ENCODE data around the gene CLRN1. TPM values are rescaled to one million over a fixed set of nuclear protein-coding genes. Genes with fewer than 3 reads are reported as not detected.
"Not testable (repeated sequence)": the region's sequence is repeated elsewhere in the genome, so short reads cannot be mapped to it uniquely, and the experiment has no call there.

The CLRN1 gene
- total RNA-seq, 6 donors from 2014 or later = not detected

- Histone ChIP-seq H3K4me3 (no peak overlapping the region), H3K27ac (no peak overlapping the region), H3K27me3 (no peaks in the 10 kb centered on the region), H3K9me3 (no peaks in the 10 kb centered on the region), H3K36me3 (no peaks in the 10 kb centered on the region), H3K4me1 (no peaks in the 10 kb centered on the region)
- ATAC-seq (ENCODE audit: low FRiP score in 2 of 2) (no peak), DNase-seq (no peak)
- no peak for TF ChIP-seq POLR2A (IDR thresholded peaks at IDR 0.05)
- no peak for TF ChIP-seq POLR2AphosphoS5 (IDR thresholded peaks at IDR 0.05)
- no peak for TF ChIP-seq EP300 (IDR thresholded peaks at IDR 0.05)
- TF ChIP-seq CTCF (IDR thresholded peaks at IDR 0.05) = no peak
Observed at GRCh38 chr3:150995510-150995909, 23.0 kb upstream of the CLRN1 start.

- DNase-seq (no peak), ATAC-seq (ENCODE audit: low FRiP score in 2 of 2) (no peak)
- Histone ChIP-seq H3K27me3 (no peaks in the 10 kb centered on the region), H3K36me3 (no peaks in the 10 kb centered on the region), H3K9me3 (no peaks in the 10 kb centered on the region), H3K4me1 (no peaks in the 10 kb centered on the region), H3K27ac (no peak overlapping the region), H3K4me3 (no peak overlapping the region)
- 62 to 73% methylated on average over 2 of the region's 2 CpGs for WGBS, 2 donors
- TF ChIP-seq POLR2A (IDR thresholded peaks at IDR 0.05) (no peak), EP300 (IDR thresholded peaks at IDR 0.05) (no peak), POLR2AphosphoS5 (IDR thresholded peaks at IDR 0.05) (no peak), CTCF (IDR thresholded peaks at IDR 0.05) (no peak)
Observed at GRCh38 chr3:150989208-150989607, 16.7 kb upstream of the CLRN1 start.

DNA sequence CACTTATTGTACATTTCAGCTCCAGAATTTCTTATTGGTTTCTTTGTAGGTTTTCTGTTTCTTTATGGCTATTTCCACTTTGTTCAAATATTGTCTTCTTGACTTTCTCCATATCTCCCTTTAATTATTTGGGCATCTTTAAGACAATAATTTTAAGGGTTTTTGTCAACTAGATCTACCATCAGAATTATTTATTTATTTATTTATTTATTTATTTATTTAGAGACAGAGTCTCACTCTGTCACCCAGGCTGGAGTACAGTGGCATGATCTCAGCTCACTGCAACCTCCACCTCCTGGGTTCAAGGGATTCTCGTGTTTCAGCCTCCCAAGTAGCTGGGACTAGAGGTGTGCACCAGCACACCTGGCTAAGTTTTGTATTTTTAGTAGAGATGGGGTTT lies 15.9 kb upstream of the CLRN1 start:
- not testable (repeated sequence) for DNase-seq; H3K4me3 ChIP-seq; H3K36me3 ChIP-seq; H3K9me3 ChIP-seq; H3K27me3 ChIP-seq; H3K27ac ChIP-seq; ATAC-seq (ENCODE audit: low FRiP score in 2 of 2); H3K4me1 ChIP-seq
- WGBS, 2 donors = 82 to 100% methylated on average over 1 of the region's 1 CpG

DNA sequence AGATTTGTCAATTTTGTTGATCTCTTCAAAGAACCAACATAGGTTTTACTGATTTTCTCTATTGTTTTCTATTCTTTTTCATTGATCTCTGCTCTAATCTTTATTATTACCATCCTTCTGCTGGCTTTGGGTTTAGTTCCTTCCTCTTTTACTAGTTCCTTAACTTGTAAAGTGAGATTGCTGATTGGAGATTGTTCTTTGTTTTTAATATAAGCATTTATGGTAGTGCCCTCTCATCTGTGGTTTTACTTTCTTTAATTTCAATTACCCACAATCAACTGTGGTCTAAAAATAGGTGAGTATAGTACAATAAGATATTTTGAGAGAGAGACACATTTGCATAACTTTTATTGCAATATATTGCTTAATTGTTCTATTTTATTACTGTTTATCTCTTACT lies 13.2 kb upstream of the CLRN1 start:
- TF ChIP-seq CTCF (IDR thresholded peaks at IDR 0.05) (no peak), POLR2A (IDR thresholded peaks at IDR 0.05) (no peak), EP300 (IDR thresholded peaks at IDR 0.05) (no peak), POLR2AphosphoS5 (IDR thresholded peaks at IDR 0.05) (no peak)
- no peak overlapping the region for H3K4me3 ChIP-seq
- no peak overlapping the region for H3K27ac ChIP-seq
- no peaks in the 10 kb centered on the region for H3K9me3 ChIP-seq
- H3K4me1 ChIP-seq = no peaks in the 10 kb centered on the region
- no peak for ATAC-seq (ENCODE audit: low FRiP score in 2 of 2)
- H3K36me3 ChIP-seq = no peaks in the 10 kb centered on the region
- H3K27me3 ChIP-seq = no peaks in the 10 kb centered on the region
- no peak for DNase-seq

DNA sequence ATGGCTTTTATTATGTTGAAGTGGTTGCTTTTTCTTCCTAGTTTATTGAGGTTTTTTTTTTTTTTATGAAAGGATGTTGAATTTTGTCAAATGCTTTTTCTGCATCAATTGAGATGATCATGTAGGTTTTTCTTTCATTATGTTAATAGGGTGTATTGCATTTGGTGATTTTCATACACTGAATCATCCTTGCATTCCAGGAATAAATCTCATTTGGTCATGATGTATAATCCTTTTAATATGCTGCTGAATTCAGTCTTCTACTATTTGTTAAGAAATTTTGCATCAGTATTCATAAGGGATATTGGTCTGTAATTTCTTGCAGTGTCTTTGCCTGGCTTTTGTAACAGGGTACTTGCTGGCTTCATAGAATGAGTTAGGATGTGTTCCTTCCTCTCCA lies 11.5 kb upstream of the CLRN1 start:
- Histone ChIP-seq H3K27me3 (no peaks in the 10 kb centered on the region), H3K36me3 (no peaks in the 10 kb centered on the region), H3K9me3 (no peaks in the 10 kb centered on the region), H3K4me3 (no peak overlapping the region), H3K27ac (no peak overlapping the region), H3K4me1 (no peaks in the 10 kb centered on the region)
- TF ChIP-seq CTCF (IDR thresholded peaks at IDR 0.05) = no peak
- DNase-seq (no peak), ATAC-seq (ENCODE audit: low FRiP score in 2 of 2) (no peak)
